Measurements from ENCODE around the gene P2RY11. TPM values are rescaled to one million over a fixed set of nuclear protein-coding genes. Genes with fewer than 3 reads are reported as not detected.
A peak's percentile ranks its signal among the peaks of the same experiment; 100 is the strongest.

The P2RY11 gene, protein sequence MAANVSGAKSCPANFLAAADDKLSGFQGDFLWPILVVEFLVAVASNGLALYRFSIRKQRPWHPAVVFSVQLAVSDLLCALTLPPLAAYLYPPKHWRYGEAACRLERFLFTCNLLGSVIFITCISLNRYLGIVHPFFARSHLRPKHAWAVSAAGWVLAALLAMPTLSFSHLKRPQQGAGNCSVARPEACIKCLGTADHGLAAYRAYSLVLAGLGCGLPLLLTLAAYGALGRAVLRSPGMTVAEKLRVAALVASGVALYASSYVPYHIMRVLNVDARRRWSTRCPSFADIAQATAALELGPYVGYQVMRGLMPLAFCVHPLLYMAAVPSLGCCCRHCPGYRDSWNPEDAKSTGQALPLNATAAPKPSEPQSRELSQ
- total RNA-seq (10 to 100 TPM; 46.6 to 50.8 TPM), total RNA-seq (10.3 to 12.5 reads per million in 2 donors)

GRCh38 chr19:10111405-10111811 is at the start of gene P2RY11:
Gene P2RY11 (plus strand): TSS chr19:10111693. CDS start chr19:10111722, 29 bp downstream.
- peak; percentile 15 for ATAC-seq
- Mint-ChIP-seq H3K4me3 (peak within 1 kb of the TSS; percentile 83), H3K27me3 (no peaks in the 10 kb centered on the region), H3K4me1 (peaks cover 37% of the 10 kb centered on the region), H3K36me3 (ENCODE audit: low read depth) (peaks cover 9% of the 10 kb centered on the region), H3K27ac (peak within 1 kb of the TSS; percentile 97)
- H3K9me3 ChIP-seq (ENCODE audit: control insufficient read depth, low read length, poor library complexity, severe bottlenecking), result no peaks in the 10 kb centered on the region
- no peak for DNase-seq

GRCh38 chr19:10061717-10062310 is 49.7 kb upstream of the P2RY11 start:
- Mint-ChIP-seq H3K4me3 (no peak overlapping the region), H3K36me3 (ENCODE audit: low read depth) (no peaks in the 10 kb centered on the region), H3K4me1 (peaks cover 5% of the 10 kb centered on the region), H3K27ac (no peak overlapping the region), H3K27me3 (peaks cover 20% of the 10 kb centered on the region)
- no peaks in the 10 kb centered on the region for H3K9me3 ChIP-seq (ENCODE audit: control insufficient read depth, low read length, poor library complexity, severe bottlenecking)
- ATAC-seq, result no peak
- no peak for DNase-seq

- H3K4me3 Mint-ChIP-seq, result peak overlapping the region; percentile 73
- DNase-seq (no peak), ATAC-seq (peak; percentile 50)
- H3K9me3 ChIP-seq (ENCODE audit: control insufficient read depth, low read length, poor library complexity, severe bottlenecking), result no peaks in the 10 kb centered on the region
- H3K36me3 Mint-ChIP-seq (ENCODE audit: low read depth), result peaks cover 4% of the 10 kb centered on the region
- peaks cover 18% of the 10 kb centered on the region for H3K4me1 Mint-ChIP-seq
- no peak overlapping the region for H3K27ac Mint-ChIP-seq
- peaks cover 9% of the 10 kb centered on the region for H3K27me3 Mint-ChIP-seq
Measured at GRCh38 chr19:10068205-10068604, 43.3 kb upstream of the P2RY11 start.

GRCh38 chr19:10069046-10069445 is 42.4 kb upstream of the P2RY11 start:
- Mint-ChIP-seq H3K36me3 (ENCODE audit: low read depth) (peaks cover 4% of the 10 kb centered on the region), H3K4me3 (no peak overlapping the region), H3K4me1 (peaks cover 14% of the 10 kb centered on the region), H3K27me3 (peaks cover under 1% of the 10 kb centered on the region), H3K27ac (no peak overlapping the region)
- no peak for ATAC-seq
- H3K9me3 ChIP-seq (ENCODE audit: control insufficient read depth, low read length, poor library complexity, severe bottlenecking), result peaks cover 3% of the 10 kb centered on the region
- no peak for DNase-seq

- ATAC-seq, result no peak
- Mint-ChIP-seq H3K27me3 (no peaks in the 10 kb centered on the region), H3K36me3 (ENCODE audit: low read depth) (peaks cover 4% of the 10 kb centered on the region)
Measured at GRCh38 chr19:10070730-10071446, 40.6 kb upstream of the P2RY11 start.

GRCh38 chr19:10074153-10074552 is 37.3 kb upstream of the P2RY11 start:
- peaks cover 3% of the 10 kb centered on the region for H3K9me3 ChIP-seq (ENCODE audit: control insufficient read depth, low read length, poor library complexity, severe bottlenecking)
- H3K27me3 Mint-ChIP-seq, result no peaks in the 10 kb centered on the region
- H3K4me3 Mint-ChIP-seq, result no peak overlapping the region
- H3K4me1 Mint-ChIP-seq, result peaks cover 4% of the 10 kb centered on the region
- H3K27ac Mint-ChIP-seq, result no peak overlapping the region
- ATAC-seq (peak; percentile 84), DNase-seq (peak in 1 of 3 donors; percentile 35)
- H3K36me3 Mint-ChIP-seq (ENCODE audit: low read depth), result peaks cover 4% of the 10 kb centered on the region

More at GRCh38 chr19:10070730-10071446, 40.6 kb upstream of the P2RY11 start:
- Mint-ChIP-seq H3K4me3 (no peak overlapping the region), H3K4me1 (peaks cover 14% of the 10 kb centered on the region), H3K27ac (no peak overlapping the region)
- H3K9me3 ChIP-seq (ENCODE audit: control insufficient read depth, low read length, poor library complexity, severe bottlenecking), result peaks cover 3% of the 10 kb centered on the region
- no peak for DNase-seq

GRCh38 chr19:10076535-10076934 is 35.0 kb upstream of the P2RY11 start:
- H3K9me3 ChIP-seq (ENCODE audit: control insufficient read depth, low read length, poor library complexity, severe bottlenecking), result peaks cover 3% of the 10 kb centered on the region
- Mint-ChIP-seq H3K4me1 (no peaks in the 10 kb centered on the region), H3K27me3 (no peaks in the 10 kb centered on the region), H3K4me3 (no peak overlapping the region), H3K27ac (no peak overlapping the region), H3K36me3 (ENCODE audit: low read depth) (no peaks in the 10 kb centered on the region)
- ATAC-seq (no peak), DNase-seq (no peak)

DNA sequence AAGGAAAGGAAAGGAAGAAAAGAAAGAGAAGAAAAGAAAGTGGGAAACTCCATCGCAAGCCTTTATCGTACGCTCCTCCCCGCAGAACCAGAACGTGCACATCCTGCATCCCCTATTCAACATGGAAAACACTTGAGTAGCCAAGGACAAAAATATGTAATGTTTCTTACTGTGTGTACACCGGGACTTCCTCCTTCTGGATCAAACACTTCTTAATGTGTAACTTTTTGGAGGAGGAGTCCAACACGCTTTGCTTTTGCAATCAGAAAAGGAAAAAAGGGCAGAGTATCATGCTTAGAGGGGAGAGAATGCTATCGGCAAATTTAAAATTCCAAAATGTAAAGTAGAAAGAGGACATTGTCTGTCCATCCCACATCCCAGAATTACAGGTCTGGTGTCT is 33.2 kb upstream of the P2RY11 start:
- Mint-ChIP-seq H3K27me3 (no peaks in the 10 kb centered on the region), H3K36me3 (ENCODE audit: low read depth) (no peaks in the 10 kb centered on the region), H3K27ac (no peak overlapping the region), H3K4me1 (no peaks in the 10 kb centered on the region), H3K4me3 (no peak overlapping the region)
- no peak for DNase-seq
- no peak for ATAC-seq
- peaks cover 3% of the 10 kb centered on the region for H3K9me3 ChIP-seq (ENCODE audit: control insufficient read depth, low read length, poor library complexity, severe bottlenecking)

- Mint-ChIP-seq H3K4me3 (no peak overlapping the region), H3K27ac (peak overlapping the region; percentile 34), H3K36me3 (ENCODE audit: low read depth) (no peaks in the 10 kb centered on the region), H3K27me3 (no peaks in the 10 kb centered on the region), H3K4me1 (no peaks in the 10 kb centered on the region)
- ATAC-seq, result no peak
- no peak for DNase-seq
- H3K9me3 ChIP-seq (ENCODE audit: control insufficient read depth, low read length, poor library complexity, severe bottlenecking), result peaks cover under 1% of the 10 kb centered on the region
Measured at GRCh38 chr19:10079031-10079453, 32.5 kb upstream of the P2RY11 start.

- H3K4me1 Mint-ChIP-seq, result peaks cover 10% of the 10 kb centered on the region
- no peaks in the 10 kb centered on the region for H3K36me3 Mint-ChIP-seq (ENCODE audit: low read depth)
- ATAC-seq (no peak), DNase-seq (no peak)
- H3K27ac Mint-ChIP-seq, result no peak overlapping the region
- no peaks in the 10 kb centered on the region for H3K27me3 Mint-ChIP-seq
- no peaks in the 10 kb centered on the region for H3K9me3 ChIP-seq (ENCODE audit: control insufficient read depth, low read length, poor library complexity, severe bottlenecking)
- H3K4me3 Mint-ChIP-seq, result no peak overlapping the region
Measured at GRCh38 chr19:10083911-10084310, 27.6 kb upstream of the P2RY11 start.

- H3K27ac Mint-ChIP-seq, result peak overlapping the region; percentile 21
- ATAC-seq, result no peak
- no peaks in the 10 kb centered on the region for H3K36me3 Mint-ChIP-seq (ENCODE audit: low read depth)
- H3K9me3 ChIP-seq (ENCODE audit: control insufficient read depth, low read length, poor library complexity, severe bottlenecking), result no peaks in the 10 kb centered on the region
- H3K27me3 Mint-ChIP-seq, result no peaks in the 10 kb centered on the region
- H3K4me3 Mint-ChIP-seq, result no peak overlapping the region
- peaks cover 10% of the 10 kb centered on the region for H3K4me1 Mint-ChIP-seq
- DNase-seq, result no peak
Measured at GRCh38 chr19:10084803-10085202, 26.7 kb upstream of the P2RY11 start.

DNA sequence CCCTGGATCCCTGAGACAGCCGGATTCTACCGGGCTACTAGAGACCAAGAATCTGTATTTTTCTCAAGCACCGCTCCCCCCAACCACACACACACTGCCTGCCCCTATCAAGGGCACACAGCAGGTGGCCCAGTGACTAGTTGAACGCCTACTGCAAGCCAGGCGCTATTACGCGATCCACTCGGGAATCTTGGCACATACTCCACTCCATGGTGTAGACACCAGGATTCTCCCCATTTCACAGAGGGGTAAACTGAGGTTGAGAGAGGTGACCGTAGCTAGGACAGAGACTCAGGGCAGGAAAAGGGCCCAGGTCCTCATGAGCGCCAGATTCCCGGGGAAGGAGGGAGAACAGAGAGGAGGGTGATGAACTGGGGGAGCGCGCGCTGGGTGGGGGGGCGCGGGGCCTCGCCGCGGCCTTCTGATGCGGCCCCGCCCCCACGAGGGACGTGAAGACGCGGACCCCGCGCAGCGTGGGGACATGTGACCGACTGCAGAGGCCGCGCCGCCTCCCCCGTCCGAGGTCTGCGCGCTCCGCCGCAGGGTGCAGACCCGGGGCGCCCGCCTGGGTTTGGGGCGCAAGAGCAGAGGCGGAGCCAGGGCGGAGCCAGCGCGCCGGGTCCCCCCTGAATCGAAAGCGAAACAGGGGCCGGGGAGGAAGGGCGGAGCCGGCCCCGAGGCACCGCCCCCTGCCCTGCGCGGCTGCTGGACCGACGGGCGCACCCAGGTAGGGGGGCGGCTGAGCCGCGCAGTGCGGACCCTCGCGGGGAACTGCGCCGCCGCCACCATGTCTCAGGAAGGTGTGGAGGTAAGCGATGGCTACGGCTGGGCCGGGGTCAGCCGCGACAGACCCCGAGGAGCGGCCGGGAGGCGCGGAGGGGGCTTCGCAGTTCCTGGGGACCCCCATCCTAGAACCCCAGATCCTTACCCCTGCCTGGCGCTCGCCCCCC is 25.6 kb upstream of the P2RY11 start, which contains the start of gene SHFL:
TSS of gene SHFL (plus strand) at position 677 of the 950 bp plus-strand sequence. CDS start at position 788, 111 bp downstream.
- no peaks in the 10 kb centered on the region for H3K9me3 ChIP-seq (ENCODE audit: control insufficient read depth, low read length, poor library complexity, severe bottlenecking)
- Mint-ChIP-seq H3K27ac (peak within 1 kb of the TSS; percentile 70), H3K4me1 (peaks cover 12% of the 10 kb centered on the region), H3K36me3 (ENCODE audit: low read depth) (no peaks in the 10 kb centered on the region), H3K27me3 (no peaks in the 10 kb centered on the region), H3K4me3 (peak within 1 kb of the TSS; percentile 93)
- ATAC-seq (peak; percentile 97), DNase-seq (peak; percentile 74 to 86 (median 83))

Data from T-helper 17 cell (primary cell).